Measurements from ENCODE around the gene NRIP1. TPM values are rescaled to one million over a fixed set of nuclear protein-coding genes. Genes with fewer than 3 reads are reported as not detected.

The NRIP1 gene
- total RNA-seq, 1 donor from 2014 or later: 59.1 TPM

DNA sequence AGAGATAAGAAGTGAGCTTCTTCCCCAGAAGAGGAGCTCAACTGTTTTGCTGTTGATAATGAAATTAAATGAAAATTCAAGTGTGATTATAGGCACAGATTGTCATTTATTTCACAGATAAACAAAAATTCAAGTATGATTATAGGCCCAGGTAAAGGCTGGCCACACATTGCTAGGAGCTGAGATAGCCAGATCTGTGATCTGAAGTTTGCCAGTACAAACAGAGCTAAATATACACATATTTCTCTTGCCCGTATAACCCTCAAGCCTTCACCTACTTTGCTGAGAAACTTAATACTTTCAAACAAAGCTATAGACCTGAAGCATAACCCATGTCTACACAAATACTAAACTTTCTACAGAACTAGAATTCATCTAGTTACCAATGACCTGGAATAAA is 31.3 kb upstream of the NRIP1 start:
- no peak for DNase-seq (ENCODE audit: low spot score)
- no peak overlapping the region for H3K4me3 Mint-ChIP-seq
- Histone ChIP-seq H3K36me3 (no peaks in the 10 kb centered on the region), H3K4me3 (no peak overlapping the region), H3K9me3 (ENCODE audit: low read depth) (no peaks in the 10 kb centered on the region), H3K79me2 (ENCODE audit: low read depth) (no peaks in the 10 kb centered on the region), H3K4me2 (no peak overlapping the region), H2AFZ (replicated peaks) (peak overlapping the region; percentile 2), H3K4me1 (peaks cover 9% of the 10 kb centered on the region), H4K20me1 (ENCODE audit: low read depth) (no peaks in the 10 kb centered on the region), H3K27me3 (no peaks in the 10 kb centered on the region), H3K9ac (no peak overlapping the region), H3F3A (ENCODE audit: low read depth) (no peaks in the 10 kb centered on the region), H3K27ac (no peak overlapping the region)
- no peak overlapping the region for H3K27ac Mint-ChIP-seq
- peaks cover 27% of the 10 kb centered on the region for H3K4me1 Mint-ChIP-seq
- TF ChIP-seq EZH2 (IDR thresholded peaks at IDR 0.05) (no peak), EZH2phosphoT487 (IDR thresholded peaks at IDR 0.05) (no peak)
- TF ChIP-seq, protein P1, sequence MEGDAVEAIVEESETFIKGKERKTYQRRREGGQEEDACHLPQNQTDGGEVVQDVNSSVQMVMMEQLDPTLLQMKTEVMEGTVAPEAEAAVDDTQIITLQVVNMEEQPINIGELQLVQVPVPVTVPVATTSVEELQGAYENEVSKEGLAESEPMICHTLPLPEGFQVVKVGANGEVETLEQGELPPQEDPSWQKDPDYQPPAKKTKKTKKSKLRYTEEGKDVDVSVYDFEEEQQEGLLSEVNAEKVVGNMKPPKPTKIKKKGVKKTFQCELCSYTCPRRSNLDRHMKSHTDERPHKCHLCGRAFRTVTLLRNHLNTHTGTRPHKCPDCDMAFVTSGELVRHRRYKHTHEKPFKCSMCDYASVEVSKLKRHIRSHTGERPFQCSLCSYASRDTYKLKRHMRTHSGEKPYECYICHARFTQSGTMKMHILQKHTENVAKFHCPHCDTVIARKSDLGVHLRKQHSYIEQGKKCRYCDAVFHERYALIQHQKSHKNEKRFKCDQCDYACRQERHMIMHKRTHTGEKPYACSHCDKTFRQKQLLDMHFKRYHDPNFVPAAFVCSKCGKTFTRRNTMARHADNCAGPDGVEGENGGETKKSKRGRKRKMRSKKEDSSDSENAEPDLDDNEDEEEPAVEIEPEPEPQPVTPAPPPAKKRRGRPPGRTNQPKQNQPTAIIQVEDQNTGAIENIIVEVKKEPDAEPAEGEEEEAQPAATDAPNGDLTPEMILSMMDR (IDR thresholded peaks at IDR 0.05): no peak
- H3K36me3 Mint-ChIP-seq: no peaks in the 10 kb centered on the region
- H3K9me3 Mint-ChIP-seq: peaks cover 9% of the 10 kb centered on the region
- H3K27me3 Mint-ChIP-seq (ENCODE audit: insufficient read depth, low read depth): no peaks in the 10 kb centered on the region

DNA sequence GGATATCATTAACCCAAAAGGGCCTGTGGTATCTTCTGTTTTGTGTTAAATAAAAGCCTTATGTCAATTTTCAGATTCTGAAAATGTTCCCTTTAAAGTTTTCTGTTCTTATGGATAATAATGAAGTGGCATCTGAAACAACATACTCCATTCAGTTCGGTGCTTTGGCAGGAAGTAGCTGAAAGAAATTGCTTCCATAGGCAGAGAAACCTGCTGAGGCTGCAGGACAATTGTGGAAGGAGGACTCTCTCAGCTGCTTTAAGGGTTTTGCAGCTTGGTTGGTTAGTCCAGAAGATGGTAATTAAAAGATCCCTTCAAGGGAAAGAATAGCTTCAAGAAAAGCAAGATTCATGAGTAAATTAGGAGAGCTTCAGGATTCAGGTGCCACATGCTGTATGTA is 30.5 kb upstream of the NRIP1 start:
- H3K4me1 ChIP-seq: peaks cover 9% of the 10 kb centered on the region
- no peaks in the 10 kb centered on the region for H3K79me2 ChIP-seq (ENCODE audit: low read depth)
- H2AFZ ChIP-seq (replicated peaks): peak overlapping the region; percentile 2
- Mint-ChIP-seq H3K27ac (peak overlapping the region; percentile 19), H3K4me1 (peaks cover 27% of the 10 kb centered on the region), H3K4me3 (no peak overlapping the region), H3K27me3 (ENCODE audit: insufficient read depth, low read depth) (no peaks in the 10 kb centered on the region), H3K9me3 (peaks cover 9% of the 10 kb centered on the region), H3K36me3 (no peaks in the 10 kb centered on the region)
- H3F3A ChIP-seq (ENCODE audit: low read depth): no peaks in the 10 kb centered on the region
- H3K9me3 ChIP-seq (ENCODE audit: low read depth): no peaks in the 10 kb centered on the region
- DNase-seq (ENCODE audit: low spot score): no peak
- TF ChIP-seq, protein P1 (IDR thresholded peaks at IDR 0.05): no peak
- TF ChIP-seq EZH2 (IDR thresholded peaks at IDR 0.05) (no peak), EZH2phosphoT487 (IDR thresholded peaks at IDR 0.05) (no peak)
- H4K20me1 ChIP-seq (ENCODE audit: low read depth): no peaks in the 10 kb centered on the region
- no peaks in the 10 kb centered on the region for H3K36me3 ChIP-seq
- no peak overlapping the region for H3K9ac ChIP-seq
- H3K4me2 ChIP-seq: no peak overlapping the region
- H3K27me3 ChIP-seq: no peaks in the 10 kb centered on the region
- no peak overlapping the region for H3K4me3 ChIP-seq
- H3K27ac ChIP-seq: no peak overlapping the region

DNA sequence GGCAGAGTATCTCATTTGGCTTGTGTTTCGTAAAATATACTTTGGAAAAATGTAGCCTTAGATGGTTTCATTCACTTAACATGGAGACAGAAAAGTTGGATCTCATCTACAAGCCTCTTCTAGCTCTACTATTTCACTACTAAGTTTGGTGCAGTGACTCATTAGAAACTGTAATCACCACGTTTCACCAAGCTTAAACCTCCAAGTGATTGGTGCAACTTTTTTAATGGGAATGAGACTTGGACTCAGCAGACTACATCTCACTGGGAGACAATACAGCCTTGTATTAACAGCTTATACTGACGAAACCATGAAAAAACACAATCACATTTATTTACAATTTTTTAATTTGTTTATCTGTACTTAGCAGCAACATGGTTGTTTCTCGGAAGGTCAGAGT is 29.9 kb upstream of the NRIP1 start:
- Mint-ChIP-seq H3K9me3 (peaks cover 9% of the 10 kb centered on the region), H3K27me3 (ENCODE audit: insufficient read depth, low read depth) (no peaks in the 10 kb centered on the region), H3K4me3 (no peak overlapping the region), H3K27ac (no peak overlapping the region), H3K36me3 (no peaks in the 10 kb centered on the region), H3K4me1 (peaks cover 27% of the 10 kb centered on the region)
- no peak overlapping the region for H3K4me2 ChIP-seq
- H3K4me3 ChIP-seq: no peak overlapping the region
- H3K79me2 ChIP-seq (ENCODE audit: low read depth): no peaks in the 10 kb centered on the region
- DNase-seq (ENCODE audit: low spot score): no peak
- no peak overlapping the region for H3K27ac ChIP-seq
- no peak overlapping the region for H2AFZ ChIP-seq (replicated peaks)
- no peaks in the 10 kb centered on the region for H3F3A ChIP-seq (ENCODE audit: low read depth)
- no peaks in the 10 kb centered on the region for H3K36me3 ChIP-seq
- H3K9me3 ChIP-seq (ENCODE audit: low read depth): no peaks in the 10 kb centered on the region
- H3K9ac ChIP-seq: no peak overlapping the region
- TF ChIP-seq, protein P1 (IDR thresholded peaks at IDR 0.05): no peak
- TF ChIP-seq EZH2phosphoT487 (IDR thresholded peaks at IDR 0.05) (no peak), EZH2 (IDR thresholded peaks at IDR 0.05) (no peak)
- peaks cover 9% of the 10 kb centered on the region for H3K4me1 ChIP-seq
- no peaks in the 10 kb centered on the region for H4K20me1 ChIP-seq (ENCODE audit: low read depth)
- H3K27me3 ChIP-seq: no peaks in the 10 kb centered on the region
